GM12878 (cell line): ENCODE data around the gene TMEM223. TPM values are rescaled to one million over a fixed set of nuclear protein-coding genes. Genes with fewer than 3 reads are reported as not detected.

Experiments
- ATAC-seq: fragments of 200-7000 bp; cut with Tn5 transposase; 3 replicates; pipeline ENCODE4 v1.9.1; 2020; ENCODE audit warnings: mild to moderate bottlenecking, moderate library complexity
- BruUV-seq: library from RNA; stranded (reverse); fragments of 400-500 nt; replicated peaks from 2 replicates; lab custom pipeline; 2021; lab: Mats Ljungman, UMichigan
- CTCF ChIA-PET: fragments of 300-600 bp; sonication (Branson Sonifier 250); formaldehyde crosslinking; extraction: SDS; loops from one replicate; lab custom pipeline; 2021; ENCODE audit warnings: inconsistent platforms; lab: Yijun Ruan, JAX
- POLR2A ChIA-PET: fragments of 350-600 bp; formaldehyde crosslinking; extraction: SDS; loops from one replicate; lab custom pipeline; 2021; ENCODE audit warnings: inconsistent platforms; lab: Charles Lee
- RAD21 ChIA-PET: fragments of 300-600 bp; sonication (Branson Sonifier 250); formaldehyde crosslinking; loops from one replicate; lab custom pipeline; 2023; ENCODE audit warnings: antibody characterized with exemption; ENCODE audit not compliant: unreplicated experiment; lab: Charles Lee
- SMC1A ChIA-PET: fragments of 300-600 bp; sonication (Branson Sonifier 250); formaldehyde crosslinking; loops from one replicate; lab custom pipeline; 2023; ENCODE audit not compliant: unreplicated experiment, uncharacterized antibody; lab: Charles Lee
- DNase-seq: peaks from one replicate; pipeline ENCODE4 v3.0.0-alpha.2; 2011; ENCODE audit warnings: low read depth, low spot score
- FAIRE-seq: peaks from 3 replicates; lab custom pipeline; 2011; peaks lifted over from hg19 to GRCh38; lab: Jason Lieb, UNC
- H2AFZ ChIP-seq: 2 replicates; pipeline ENCODE4 v1.6.0; 2011; ENCODE audit warnings: low read depth, low read length, control low read depth; ENCODE audit not compliant: control insufficient read depth
- H3K27ac ChIP-seq: 2 replicates; pipeline ENCODE4 v1.5.1; 2011; ENCODE audit warnings: control low read depth; ENCODE audit not compliant: control insufficient read depth, insufficient read depth
- H3K27me3 ChIP-seq, 2 experiments: replicated peaks in 1 of 2; 2 replicates each; pipeline versions ENCODE4 v1.6.0 to v1.6.1; 2011; ENCODE audit warnings: low read length in 1 of 2; ENCODE audit not compliant: control insufficient read depth in 2 of 2, insufficient read depth in 2 of 2
- H3K36me3 ChIP-seq, 2 experiments: 2 replicates each; pipeline ENCODE4 v1.5.1; 2011; ENCODE audit warnings: low read length in 1 of 2; ENCODE audit not compliant: control insufficient read depth in 2 of 2, insufficient read depth in 2 of 2
- H3K4me1 ChIP-seq: 2 replicates; pipeline ENCODE4 v1.6.1; 2011; ENCODE audit warnings: mild to moderate bottlenecking, low read length, moderate library complexity, mixed read lengths; ENCODE audit not compliant: control insufficient read depth, insufficient read depth
- H3K4me2 ChIP-seq: 2 replicates; pipeline ENCODE4 v1.6.0; 2011; ENCODE audit warnings: control low read depth; ENCODE audit not compliant: control insufficient read depth, insufficient read depth
- H3K4me3 ChIP-seq: fragments of 200-600 bp; sonication (generic); 2 replicates; pipeline ENCODE4 v1.5.1; 2016
- H3K79me2 ChIP-seq: 2 replicates; pipeline ENCODE4 v1.6.0; 2011; ENCODE audit warnings: low read length; ENCODE audit not compliant: control insufficient read depth, insufficient read depth
- H3K9ac ChIP-seq: 2 replicates; pipeline ENCODE4 v1.8.0; 2011; ENCODE audit warnings: low read length, control low read depth, mixed read lengths; ENCODE audit not compliant: control insufficient read depth, insufficient read depth
- H3K9me3 ChIP-seq: replicated peaks from 3 replicates; pipeline ENCODE4 v1.5.1; 2011; ENCODE audit warnings: mild to moderate bottlenecking, low read length; ENCODE audit not compliant: control insufficient read depth, insufficient read depth
- H4K20me1 ChIP-seq: 2 replicates; pipeline ENCODE4 v1.6.0; 2011; ENCODE audit not compliant: control insufficient read depth, insufficient read depth
- ATF3 ChIP-seq: IDR thresholded peaks from 2 replicates; pipeline ENCODE4 v1.6.1; 2011; ENCODE audit warnings: low read depth, mild to moderate bottlenecking, low read length, moderate library complexity, borderline replicate concordance; ENCODE audit errors: extremely low read depth
- ETV6 ChIP-seq, 2 experiments: fragments of 450-650 bp in 1 of 2; IDR thresholded peaks in 1 of 2; conservative IDR thresholded peaks in 1 of 2; 2 replicates each; pipeline ENCODE4 v1.6.1; 2014; ENCODE audit warnings: antibody characterized with exemption in 1 of 2, borderline replicate concordance in 1 of 2, low read depth in 1 of 2, mild to moderate bottlenecking in 1 of 2, moderate library complexity in 1 of 2
- RAD51 ChIP-seq: fragments of 450-650 bp; IDR thresholded peaks from 2 replicates; pipeline ENCODE4 v1.6.1; 2016; ENCODE audit warnings: moderate library complexity, mild to moderate bottlenecking, inconsistent platforms
- RUNX3 ChIP-seq: IDR thresholded peaks from 2 replicates; pipeline ENCODE4 v1.6.1; 2012; ENCODE audit warnings: low read length, inconsistent platforms
- YY1 ChIP-seq: IDR thresholded peaks from 2 replicates; pipeline ENCODE4 v1.6.1; 2011; ENCODE audit warnings: low read depth, mild to moderate bottlenecking, low read length
- ZNF217 ChIP-seq: fragments of 450-650 bp; IDR thresholded peaks from 2 replicates; pipeline ENCODE4 v1.6.1; 2017; ENCODE audit warnings: antibody characterized with exemption, mild to moderate bottlenecking
- WGBS: methylation state at CpG from one replicate; pipeline ENCODE4 v1.1.6; 2016; ENCODE audit warnings: low lambda C conversion rate; ENCODE audit not compliant: insufficient replicate concordance, insufficient coverage; ENCODE audit errors: missing lambda C conversion rate; 5-methylcytosine and 5-hydroxymethylcytosine counted together
- in situ Hi-C: fragments of 300-500 bp; cut with MboI; formaldehyde crosslinking; loops from 9 replicates; pipeline ENCODE4 v1.14.3; 2018; ENCODE audit warnings: mixed read lengths
- intact Hi-C: fragments of 100-400 bp; cut with micrococcal nuclease; formaldehyde crosslinking; loops from one replicate; pipeline ENCODE4 v1.14.2; 2022; ENCODE audit not compliant: unreplicated experiment
- polyA plus RNA-seq, 11 experiments: library from polyadenylated mRNA; depleted of rRNA in 4 of 11; unstranded in 6 of 11; stranded (reverse) in 5 of 11; fragments of >200 nt; fragmentation: Nextera tagmentation in 4 of 11; fragmentation: Illumina TruSeq in 1 of 11; extraction: Ambion mirVana in 4 of 11; extraction: Trizol in 1 of 11; gene quantifications; 1 replicate in 1 of 11; 2 replicates in 10 of 11; pipeline versions ENCODE4 v1.2.1 to v1.2.3, GENCODE V29; 2011 to 2016; ENCODE audit warnings: inconsistent platforms in 2 of 11, missing spikeins in 2 of 11, low read depth in 1 of 11
- total RNA-seq, 4 experiments: library from RNA; depleted of rRNA in 3 of 4; stranded (reverse); fragments of >200 nt in 3 of 4; fragmentation: Illumina TruSeq in 1 of 4; extraction: Trizol in 1 of 4; gene quantifications; 2 replicates each; pipeline versions ENCODE4 v1.2.1 to v1.2.3, GENCODE V29; 2013 to 2021

Gene TMEM223
- total and polyA plus RNA-seq, 10 of the 15 experiments (the other 5 are each of a cell fraction or from before 2014, with no cell fraction given) = 5.3 to 33.2 (median 14.0) TPM

GRCh38 chr11:62805961-62806441 lies 14.2 kb upstream of the TMEM223 start:
- H3K4me1 ChIP-seq = peaks cover 16% of the 10 kb centered on the region
- in situ Hi-C loops = no loop called here
- no peaks in the 10 kb centered on the region for H3K27me3 ChIP-seq
- peak overlapping the region; percentile 86 for H3K27ac ChIP-seq
- TF ChIP-seq ATF3 (no peak), ZNF217 (no peak), ETV6 (conservative IDR thresholded peaks at IDR 0.05 in 1 of 2, IDR thresholded peaks at IDR 0.05 in 1 of 2; ENCODE audit: borderline replicate concordance in 1 of 2, low read depth in 1 of 2) (no peak), RAD51 (no peak), YY1 (peak; percentile 85), RUNX3 (peak; percentile 26)
- H3K4me2 ChIP-seq = peak overlapping the region; percentile 91
- H3K9me3 ChIP-seq = no peaks in the 10 kb centered on the region
- ATAC-seq (peak; percentile 60), FAIRE-seq (no peak), DNase-seq (no peak)
- POLR2A ChIA-PET = interaction anchor here (0.6 to 2.2 kb wide), 21 partner anchors 8 to 141 kb away, joined by 3 to 17 read pairs (median 5); partner anchors contain the start of genes C11orf98, CSKMT, STX5 and TAF6L
- H3K79me2 ChIP-seq = peaks cover 25% of the 10 kb centered on the region
- no TSS peak for BruUV-seq
- intact Hi-C loops = loop anchor here (1.0 to 2.0 kb wide), 2 partner anchors 19 to 79 kb away; partner anchors contain the start of genes HNRNPUL2 and TMEM179B
- SMC1A ChIA-PET = interaction anchor here (0.8 to 2.1 kb wide), 9 partner anchors 10 to 76 kb away, joined by 3 to 10 read pairs (median 4); partner anchors contain the start of gene STX5
- CTCF ChIA-PET = interaction anchor here (0.9 to 1.9 kb wide), 6 partner anchors 10 to 125 kb away, joined by 3 to 15 read pairs (median 3); no protein-coding TSS in a partner anchor
- H3K36me3 ChIP-seq = peaks cover 6 to 19% of the 10 kb centered on the region in 2 experiments
- WGBS = 8% methylated on average over 12 of the region's 12 CpGs
- RAD21 ChIA-PET = interaction anchor here (0.9 to 2.0 kb wide), 9 partner anchors 18 to 141 kb away, joined by 3 to 9 read pairs (median 4); partner anchors contain the start of genes C11orf98, CSKMT, POLR2G and STX5
- peak overlapping the region; percentile 95 for H3K9ac ChIP-seq
- H3K4me3 ChIP-seq = peak overlapping the region; percentile 85
- H2AFZ ChIP-seq = peak overlapping the region; percentile 94
- no peaks in the 10 kb centered on the region for H4K20me1 ChIP-seq
